ENCODE measurements around the gene GCK.
"Not testable (repeated sequence)": the region's sequence is repeated elsewhere in the genome, so short reads cannot be mapped to it uniquely, and the experiment has no call there.

The GCK gene

DNA sequence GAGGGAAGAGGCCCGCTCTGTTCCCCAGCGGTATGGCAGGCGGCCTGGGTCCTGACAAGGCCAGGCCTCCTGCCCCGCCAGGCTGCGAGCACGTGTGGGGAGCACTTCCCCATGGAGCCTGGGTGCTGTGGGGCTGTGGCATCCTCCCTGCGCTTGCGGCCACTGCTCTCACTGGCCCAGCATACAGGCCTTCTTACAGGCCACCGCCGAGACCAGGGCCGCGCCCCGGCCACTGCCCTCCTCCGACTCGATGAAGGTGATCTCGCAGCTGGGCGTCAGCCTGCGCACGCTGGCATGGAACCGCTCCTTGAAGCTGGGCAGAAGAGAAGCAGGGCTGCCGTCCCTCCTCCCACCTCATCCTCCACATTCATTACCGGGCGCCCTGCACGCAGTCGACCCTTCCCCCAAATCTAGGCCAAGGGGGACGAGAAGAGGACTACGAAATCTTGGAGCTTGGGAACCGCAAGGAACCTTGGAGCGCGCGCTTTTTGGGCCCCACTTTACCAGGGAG lies 44.2 kb downstream of the GCK start:
- DNase-seq (ENCODE audit: low read depth in 3 of 3, low spot score in 1 of 3): no peak

DNA sequence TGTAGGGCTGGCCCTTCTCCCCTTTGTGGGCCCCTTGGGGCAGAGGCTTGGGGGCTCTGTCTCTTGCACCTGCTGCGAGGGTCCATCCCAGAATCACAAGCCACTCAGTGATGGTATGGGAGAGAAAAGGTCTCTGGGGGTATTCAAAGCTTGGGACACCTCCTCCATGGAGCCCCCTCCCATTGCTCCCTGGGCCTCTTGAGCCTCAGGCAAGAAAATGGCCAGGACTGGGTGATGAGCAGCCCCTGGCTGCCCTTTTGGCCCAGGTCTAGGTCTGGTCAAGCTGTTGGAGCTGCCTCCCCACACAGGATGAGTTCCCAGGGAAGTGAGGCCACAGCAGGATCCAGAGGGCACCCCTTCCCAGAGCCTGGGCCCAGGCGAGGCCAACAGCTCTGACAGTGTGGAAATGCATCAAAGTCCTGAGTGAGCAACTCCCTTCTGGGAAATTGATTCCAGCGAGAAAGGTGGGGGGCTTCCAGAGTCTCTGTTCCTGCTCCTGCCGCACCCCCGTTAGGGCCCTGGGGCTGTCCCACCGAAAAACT lies 44.7 kb downstream of the GCK start:
- DNase-seq (ENCODE audit: low read depth in 3 of 3, low spot score in 1 of 3): no peak

DNA sequence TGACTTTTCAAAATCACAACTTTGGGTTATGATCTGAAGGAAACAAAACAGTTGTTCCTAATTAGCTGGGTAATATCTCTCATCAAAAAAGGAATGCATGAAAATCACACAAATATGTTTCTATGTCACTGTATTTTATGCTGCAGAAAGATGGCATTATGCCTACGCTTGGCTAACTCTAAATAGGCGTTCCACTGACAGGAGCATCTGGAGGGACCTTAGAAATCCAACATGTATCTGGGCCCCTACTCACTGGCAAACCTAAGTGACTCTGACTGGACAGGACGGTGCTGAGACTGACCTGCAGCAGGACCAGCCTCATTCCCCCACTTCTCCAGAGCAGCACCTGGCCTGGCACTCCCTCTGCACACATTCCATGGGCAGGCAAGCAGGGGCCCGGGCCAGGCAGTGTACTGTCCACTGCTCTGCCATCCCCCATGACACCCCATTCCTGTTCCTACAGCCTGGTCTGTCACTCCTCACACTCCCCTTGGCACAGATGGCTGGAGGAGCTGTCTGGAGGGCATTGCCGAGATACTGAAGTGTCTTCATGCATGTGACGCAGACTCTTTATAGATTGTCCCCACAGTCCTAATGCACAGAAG lies 45.5 kb downstream of the GCK start:
- DNase-seq (ENCODE audit: low read depth in 3 of 3, low spot score in 1 of 3): no peak

DNA sequence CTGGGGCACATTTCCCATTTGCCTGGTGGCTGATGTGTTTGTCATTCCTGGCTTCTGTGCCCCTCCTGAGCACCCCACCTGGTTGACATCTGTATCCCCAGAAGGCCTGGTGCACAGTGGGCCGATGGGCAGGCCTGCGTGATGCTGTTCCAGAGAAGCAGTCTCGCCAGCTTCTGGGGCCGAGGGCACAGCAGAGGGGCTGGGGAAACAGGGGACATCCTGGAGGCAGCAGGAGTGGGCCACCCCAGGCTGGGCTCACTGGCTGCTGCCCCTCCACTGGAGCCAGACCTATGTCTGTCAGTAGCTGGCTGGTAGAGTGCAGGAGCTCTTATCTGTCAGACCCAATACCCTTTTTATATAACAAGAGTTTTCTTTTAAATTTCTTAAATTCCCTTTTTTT lies 47.2 kb downstream of the GCK start:
- no peak for DNase-seq (ENCODE audit: low read depth in 3 of 3, low spot score in 1 of 3)

DNA sequence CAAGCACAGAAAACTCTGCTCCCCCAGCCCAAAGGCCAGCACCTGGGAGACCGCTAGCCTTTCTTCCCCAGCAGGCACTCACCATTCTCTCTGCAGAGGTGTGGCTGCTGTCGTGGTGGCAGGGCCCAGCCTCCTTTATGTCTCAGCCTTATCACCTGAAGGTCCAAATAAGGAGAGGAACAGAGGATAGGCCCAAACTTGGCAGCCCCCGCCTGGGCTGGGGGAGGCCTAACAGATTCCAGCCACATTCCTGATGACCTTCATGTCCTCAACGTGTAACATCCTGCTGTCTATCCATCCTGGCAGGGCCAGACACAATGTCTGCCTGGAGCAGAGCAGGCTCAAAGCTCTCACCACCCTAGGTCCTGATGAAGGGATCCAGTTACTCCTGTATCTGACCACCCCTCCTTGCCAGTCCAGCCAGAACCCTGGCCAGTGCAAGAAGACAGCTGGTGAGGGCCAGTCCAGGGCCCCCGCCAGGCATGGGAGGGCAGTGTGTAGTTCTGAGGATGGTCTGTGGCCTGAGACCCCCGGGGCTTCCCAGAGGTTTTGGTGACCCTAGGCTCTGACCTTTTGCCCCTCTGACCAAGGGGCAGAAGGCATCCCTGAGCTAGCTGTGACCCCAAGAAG lies 47.9 kb downstream of the GCK start, which contains the start of gene MYL7:
Gene MYL7 (minus strand): TSS at position 112 of the 630 bp plus-strand sequence. CDS start 27 bp downstream, at position 85.
- DNase-seq (ENCODE audit: low read depth in 3 of 3, low spot score in 1 of 3): no peak

DNA sequence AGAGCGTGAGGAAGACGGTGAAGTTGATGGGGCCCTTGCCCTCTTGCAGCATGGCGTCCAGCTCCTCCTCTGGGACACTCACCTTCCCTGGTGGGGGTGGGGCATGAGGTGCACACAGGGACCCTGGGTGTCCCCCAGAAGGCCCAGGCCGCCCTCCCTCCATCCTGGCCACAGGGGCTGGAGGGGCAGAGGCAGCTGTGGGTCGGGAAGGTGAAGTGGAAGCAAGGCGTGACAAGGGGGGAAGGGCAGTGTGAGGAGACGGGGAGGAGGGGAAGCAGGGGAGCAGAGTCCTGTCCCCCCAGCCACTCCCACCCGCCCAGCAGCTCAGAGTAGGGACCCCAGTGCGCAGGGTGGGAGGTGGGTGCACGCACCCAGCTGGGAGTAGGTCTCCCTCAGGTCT lies 48.9 kb downstream of the GCK start:
- DNase-seq (ENCODE audit: low read depth in 3 of 3, low spot score in 1 of 3): no peak

DNA sequence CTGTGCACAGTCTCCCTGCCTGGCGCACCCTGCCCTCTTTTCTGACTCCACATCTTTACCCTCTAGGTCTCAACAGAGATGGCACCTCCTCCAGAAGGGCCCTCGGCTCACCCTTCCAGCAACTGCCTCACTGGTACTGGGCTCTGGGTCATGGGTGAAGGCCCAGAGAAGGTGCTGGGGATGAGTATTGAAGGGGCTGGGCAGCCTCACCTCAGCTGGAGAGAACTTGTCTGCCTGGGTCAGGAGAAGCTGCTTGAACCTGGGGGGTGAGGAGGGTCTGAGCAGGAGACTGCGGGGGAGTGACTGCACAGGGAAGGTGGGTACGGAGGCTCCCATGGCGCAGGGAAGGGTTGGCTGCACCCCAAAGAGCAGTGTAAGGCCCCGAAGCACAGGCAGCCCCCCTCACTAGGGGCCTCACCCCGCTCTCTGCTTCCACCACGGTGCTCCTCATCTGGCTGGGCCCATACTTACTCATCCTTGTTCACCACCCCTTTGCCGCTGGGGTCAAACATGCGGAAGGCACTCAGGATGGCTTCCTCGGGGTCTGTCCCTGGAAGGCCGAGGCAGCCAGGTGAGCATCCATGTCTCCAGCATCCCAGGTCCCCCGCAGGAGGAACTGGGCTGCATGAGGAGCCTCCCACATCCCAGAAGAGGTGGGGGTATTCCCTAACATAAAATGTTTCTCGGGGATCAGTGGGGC lies 49.8 kb downstream of the GCK start:
- no peak for DNase-seq (ENCODE audit: low read depth in 3 of 3, low spot score in 1 of 3)

DNA sequence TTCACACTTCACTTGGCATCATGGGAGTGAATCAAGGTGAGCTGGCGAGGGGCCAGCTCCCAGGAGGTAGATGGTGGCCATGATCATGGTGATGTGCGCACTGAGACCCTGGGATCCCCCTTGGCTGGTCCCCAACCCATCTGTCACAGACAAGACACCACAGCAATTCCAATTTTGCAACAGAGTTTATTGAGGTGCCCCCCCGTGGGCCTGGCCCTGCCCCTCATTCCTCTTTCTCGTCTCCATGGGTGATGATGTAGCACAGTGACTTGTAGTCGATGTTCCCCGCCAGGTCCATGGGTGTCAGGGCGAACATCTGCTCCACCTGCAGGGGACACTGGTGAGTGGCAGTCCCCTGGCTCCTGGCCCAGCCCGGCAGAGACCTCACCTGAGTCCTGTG lies 50.5 kb downstream of the GCK start:
- no peak for DNase-seq (ENCODE audit: low read depth in 3 of 3, low spot score in 1 of 3)

DNA sequence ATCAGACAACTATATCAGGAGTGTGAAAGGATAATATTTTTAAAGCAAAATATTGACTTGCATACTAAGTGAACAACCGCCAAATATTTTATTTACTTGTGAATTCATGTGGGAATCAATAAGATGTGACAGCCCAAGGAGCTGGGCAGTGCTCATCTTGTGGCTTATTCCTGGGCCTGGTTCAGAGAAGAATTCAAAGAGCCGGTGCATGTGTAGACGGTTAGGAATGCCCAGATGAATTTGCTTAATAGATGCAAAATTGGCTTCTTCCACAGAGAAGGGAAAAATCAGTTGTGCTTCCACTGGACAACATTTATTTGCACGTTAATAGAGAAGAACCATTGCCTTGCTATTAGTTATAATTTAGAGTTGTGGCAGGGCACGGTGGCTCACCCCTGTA lies 52.5 kb downstream of the GCK start:
- no peak for DNase-seq (ENCODE audit: low read depth in 3 of 3, low spot score in 1 of 3)

DNA sequence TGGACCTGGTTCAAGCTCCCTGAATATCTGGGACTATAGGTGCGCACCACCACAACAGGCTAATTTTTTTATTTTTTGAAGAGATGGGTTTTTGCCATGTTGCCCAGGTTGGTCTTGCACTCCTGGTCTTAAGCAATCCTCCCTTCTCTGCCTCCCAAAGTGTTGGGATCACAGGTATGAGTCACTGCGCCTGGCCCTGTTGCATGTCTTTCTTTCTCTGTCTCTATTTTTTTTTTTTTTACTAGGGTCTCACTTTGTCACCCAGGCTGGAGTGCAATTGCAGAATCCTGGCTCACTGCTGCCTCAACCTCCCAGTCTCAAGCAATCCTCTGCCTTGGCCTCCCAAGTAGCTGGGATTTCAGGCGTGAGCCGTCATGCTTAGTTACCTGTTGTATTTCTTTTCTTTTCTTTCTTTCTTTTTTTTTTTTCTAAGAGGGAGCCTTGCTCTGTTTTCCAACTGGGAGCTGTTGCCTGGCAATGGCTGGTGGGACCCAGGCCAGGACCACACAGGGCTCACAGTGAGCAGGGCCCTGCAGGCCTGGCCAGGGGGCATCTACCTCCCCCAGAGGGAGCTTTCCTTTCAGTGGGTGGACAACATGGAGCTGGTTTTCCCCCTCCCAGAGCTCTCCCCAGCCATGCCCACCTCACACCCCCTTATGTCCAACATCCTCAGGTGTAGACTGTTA lies 54.2 kb downstream of the GCK start:
- no peak for DNase-seq (ENCODE audit: low read depth in 3 of 3, low spot score in 1 of 3)

DNA sequence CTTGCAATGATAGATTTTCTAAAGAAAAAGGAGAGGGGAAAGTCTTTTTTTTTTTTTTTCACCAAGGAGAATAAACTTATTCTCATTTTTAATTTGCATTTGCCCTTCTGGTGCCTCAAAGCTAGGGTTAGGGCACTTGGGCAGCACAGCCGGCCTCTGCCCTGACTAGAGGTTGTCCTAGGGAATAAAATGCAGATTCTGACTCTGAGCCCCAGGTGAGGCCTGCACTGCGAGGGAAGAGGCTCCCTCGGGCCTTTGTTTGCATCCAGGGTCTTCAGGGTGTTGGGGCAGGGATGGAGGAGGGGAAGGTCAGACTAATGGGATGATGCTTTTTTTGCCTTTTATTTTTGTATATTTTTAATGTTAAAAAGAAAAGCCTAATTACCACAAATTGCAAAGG lies 55.9 kb downstream of the GCK start:
- DNase-seq (ENCODE audit: low read depth in 3 of 3, low spot score in 1 of 3): no peak

DNA sequence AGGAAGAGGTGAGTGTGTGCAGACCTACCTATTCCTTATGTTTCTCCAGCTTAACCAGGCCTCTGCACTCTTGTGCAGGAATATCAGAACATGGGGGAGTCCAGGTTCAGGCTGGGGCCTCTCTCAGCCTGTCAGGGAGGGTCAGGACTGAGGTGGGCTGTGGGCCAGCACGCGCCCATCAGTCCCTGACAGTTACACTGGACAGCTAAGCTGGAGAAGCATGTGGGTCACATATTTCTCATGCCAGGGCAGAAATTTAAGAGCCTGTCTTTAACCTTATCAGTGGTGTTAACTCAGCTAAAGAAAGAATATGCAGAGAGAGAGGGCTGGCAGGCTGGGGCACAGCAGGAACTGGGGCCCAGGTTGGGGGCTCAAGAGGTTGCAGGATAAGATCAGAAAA lies 57.2 kb downstream of the GCK start:
- DNase-seq (ENCODE audit: low read depth in 3 of 3, low spot score in 1 of 3): no peak

DNA sequence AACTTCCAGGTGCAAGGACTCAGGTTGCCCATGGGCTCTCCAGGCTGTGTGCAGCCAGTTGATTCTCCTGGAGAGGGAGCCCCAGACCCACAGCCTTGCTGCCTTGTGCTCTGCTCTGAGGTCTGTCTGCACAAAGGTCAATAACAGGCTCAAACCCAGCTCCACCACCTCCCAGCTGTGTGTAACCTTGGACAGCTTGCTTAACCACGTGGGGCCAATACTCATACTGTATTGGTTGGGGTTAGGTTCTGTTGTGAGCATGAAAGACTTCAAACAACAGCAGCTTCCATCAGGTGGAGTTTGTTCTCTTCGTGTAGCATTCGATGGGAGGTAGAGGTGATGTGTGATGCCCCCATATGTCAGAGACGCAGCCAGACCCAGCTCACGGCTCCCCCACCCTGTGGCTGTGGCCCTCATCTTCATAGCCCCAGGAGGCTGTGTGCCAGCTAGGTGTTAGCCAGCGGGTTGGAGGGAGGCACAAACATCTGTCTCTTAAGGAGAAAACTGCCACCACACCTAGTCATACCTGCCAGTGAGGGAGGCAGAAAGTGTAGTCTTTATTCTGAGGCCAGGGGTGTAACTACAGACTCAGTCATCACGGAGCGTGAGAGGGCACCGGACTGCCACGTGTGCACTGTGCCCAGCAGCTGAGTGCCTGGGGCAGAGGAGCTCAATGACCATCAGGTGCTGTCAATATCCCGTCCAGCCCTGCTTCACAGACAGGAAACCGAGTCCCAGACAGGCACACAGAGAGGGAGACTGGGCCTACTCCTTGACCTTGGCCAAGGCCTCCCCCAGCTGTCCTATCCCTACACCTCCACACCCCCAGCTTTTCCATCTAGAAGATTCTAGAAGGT lies 57.8 kb downstream of the GCK start:
- DNase-seq (ENCODE audit: low read depth in 3 of 3, low spot score in 1 of 3): no peak

DNA sequence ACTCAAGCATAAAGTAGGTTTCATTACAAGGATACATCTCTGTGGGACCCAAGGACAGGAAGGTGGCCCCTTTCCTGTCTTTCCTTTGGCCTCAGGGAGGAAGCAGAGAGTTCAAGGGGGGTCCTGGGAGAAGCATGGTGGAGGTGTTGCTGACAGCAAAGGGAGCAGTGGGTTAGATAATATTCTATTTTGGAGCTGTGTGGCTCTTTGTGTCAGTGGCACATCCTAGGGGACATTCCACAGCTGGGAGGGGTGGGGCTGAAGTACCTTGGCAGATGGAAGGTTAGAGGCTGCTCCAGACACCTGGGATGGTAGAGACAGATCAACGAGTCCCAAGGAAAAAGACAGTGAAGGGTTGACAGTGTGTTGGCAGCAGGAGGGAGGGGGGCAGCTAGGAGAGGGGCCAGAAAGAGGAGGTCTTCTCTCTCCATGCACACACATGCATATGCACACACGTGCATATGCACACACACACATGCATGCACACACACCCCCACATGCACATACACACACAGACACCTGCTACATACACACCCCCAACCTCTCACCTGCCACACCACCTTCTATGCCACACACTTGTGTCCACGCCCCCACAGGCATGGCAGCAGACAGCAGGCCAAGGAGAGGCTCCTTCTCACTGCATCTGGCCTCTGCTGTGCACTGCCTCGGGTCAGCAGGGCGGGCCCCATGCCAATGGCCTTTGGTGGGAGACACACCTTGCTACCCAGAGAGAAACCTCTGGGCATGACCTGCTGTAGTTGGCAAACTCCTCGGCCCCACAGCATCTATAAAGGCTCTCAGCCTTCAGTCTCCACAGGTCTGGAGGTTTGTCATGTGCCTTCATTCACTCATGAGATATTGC lies 60.3 kb downstream of the GCK start:
- DNase-seq (ENCODE audit: low read depth in 3 of 3, low spot score in 1 of 3): no peak

DNA sequence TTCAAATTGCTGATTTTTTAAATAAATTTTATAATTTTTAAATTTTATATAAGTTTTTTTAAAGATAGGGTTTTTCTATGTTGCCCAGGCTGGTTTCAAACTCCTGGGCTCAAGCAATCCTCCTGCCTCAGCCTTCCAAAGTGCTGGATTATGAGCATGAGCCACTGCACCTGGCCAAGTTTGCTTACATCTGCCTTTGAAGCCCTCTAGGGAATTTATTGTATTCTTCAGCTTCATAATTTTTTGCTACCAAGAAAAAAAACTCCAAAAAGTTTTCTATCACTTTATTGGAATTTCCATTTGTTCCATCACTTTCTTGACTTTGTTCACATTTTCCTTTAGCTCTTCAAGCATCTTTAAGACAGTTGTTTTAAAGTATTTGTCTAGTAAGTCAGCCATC lies 62.1 kb downstream of the GCK start:
- no peak for DNase-seq (ENCODE audit: low read depth in 3 of 3, low spot score in 1 of 3)

DNA sequence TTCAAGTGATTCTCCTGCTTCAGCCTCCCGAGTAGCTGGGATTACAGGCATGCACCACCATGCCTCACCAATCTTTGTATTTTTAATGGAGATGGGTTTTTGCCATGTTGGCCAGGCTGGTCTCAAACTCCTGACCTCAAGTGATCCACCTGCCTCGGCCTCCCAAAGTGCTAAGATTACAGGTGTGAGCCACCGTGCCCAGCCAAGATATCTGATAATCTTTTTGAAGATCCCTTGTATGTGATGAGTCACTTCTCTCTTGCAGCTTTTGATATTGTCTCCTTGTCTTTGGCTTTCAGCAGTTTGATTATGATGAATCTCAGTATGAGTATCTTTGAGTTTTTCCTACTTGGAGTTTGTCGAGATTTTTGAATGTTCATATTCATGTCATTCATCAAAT lies 62.7 kb downstream of the GCK start:
- DNase-seq (ENCODE audit: low read depth in 3 of 3, low spot score in 1 of 3): not testable (repeated sequence)

DNA sequence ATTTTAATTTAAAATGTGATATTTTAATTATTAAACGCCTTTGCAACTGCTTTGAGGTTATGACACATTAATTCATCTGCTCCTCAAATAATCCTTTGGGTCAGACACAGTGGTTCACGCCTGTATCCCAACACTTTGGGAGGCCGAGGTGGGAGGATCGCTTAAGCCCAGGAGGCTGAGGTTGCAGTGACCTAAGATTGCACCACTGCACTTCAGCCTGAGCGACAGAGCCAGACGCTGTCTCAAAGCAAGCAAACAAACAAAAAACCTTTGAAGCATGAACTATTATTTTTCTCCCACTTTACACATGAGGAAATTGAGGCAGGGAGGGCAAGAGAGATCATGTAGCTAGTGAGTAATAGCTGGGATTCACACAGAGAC lies 64.4 kb downstream of the GCK start:
- DNase-seq (ENCODE audit: low read depth in 3 of 3, low spot score in 1 of 3): no peak

DNA sequence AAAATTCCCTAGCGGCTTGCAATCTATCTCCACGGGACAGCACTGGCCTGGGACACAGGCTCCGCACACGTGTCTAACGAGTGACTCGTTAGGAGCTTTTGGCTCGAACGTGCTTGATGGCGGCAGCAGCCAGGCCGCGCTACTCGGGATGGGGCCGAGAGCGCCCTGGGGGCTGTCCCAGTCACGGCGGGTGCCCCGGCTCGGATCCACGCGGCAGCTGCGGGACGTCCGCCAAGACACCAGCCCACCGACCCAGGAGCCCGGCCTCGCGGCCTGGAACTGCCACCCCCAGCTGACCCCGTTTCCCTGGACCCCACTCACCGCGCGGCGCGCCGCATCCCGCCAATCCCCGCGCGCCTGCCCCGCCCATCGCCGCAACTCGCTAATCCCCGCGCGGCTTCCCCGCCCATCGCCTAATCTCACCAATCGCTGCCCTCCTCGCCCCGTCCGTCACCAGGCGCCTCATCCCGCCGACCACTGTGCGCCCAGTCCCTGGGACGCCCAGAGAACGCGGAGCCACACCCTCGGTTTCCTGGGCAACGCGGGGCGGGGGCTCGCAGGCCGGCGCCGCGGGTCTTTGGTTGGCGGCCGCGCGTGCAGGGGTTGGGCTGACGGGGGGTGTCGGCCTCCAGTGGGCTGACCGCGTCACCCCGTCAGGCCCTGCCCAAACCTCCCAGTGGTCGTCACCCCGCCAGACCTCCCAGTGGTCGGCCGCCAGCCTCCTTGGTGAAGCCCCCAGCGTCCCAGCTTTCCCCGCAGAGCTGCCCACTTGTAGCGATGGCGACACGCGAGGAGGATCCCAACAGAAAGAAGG lies 65.8 kb downstream of the GCK start, which contains the start of gene POLD2:
Gene POLD2 (minus strand): TSS at position 359 of the 814 bp plus-strand sequence. CDS start 1,495 bp downstream, outside the sequence.
- peak; percentile 84 to 96 (median 91) for DNase-seq (ENCODE audit: low read depth in 3 of 3, low spot score in 1 of 3)

DNA sequence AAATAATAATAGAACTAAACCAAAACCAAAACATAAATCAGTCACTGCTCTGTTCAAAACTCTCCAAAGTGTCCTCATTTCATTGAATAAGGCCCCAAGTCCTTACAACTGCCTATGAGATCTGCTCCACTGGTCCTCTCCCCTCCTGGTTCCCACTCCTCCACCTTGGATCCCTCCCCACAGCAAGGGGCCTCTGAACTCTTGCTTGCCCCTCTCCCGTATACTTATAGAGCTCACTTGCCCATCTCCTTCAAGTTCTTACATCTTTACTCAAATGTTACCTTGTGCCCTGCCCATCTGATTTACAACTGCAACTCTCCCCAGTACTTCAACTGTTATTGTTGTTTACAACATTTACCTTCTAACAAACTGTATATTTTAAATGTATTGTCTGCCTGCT lies 66.7 kb downstream of the GCK start:
- DNase-seq (ENCODE audit: low read depth in 3 of 3, low spot score in 1 of 3): no peak
